Renal pelvis (tissue), 4 donors: ENCODE results near the gene DHRS3. TPM values are rescaled to one million over a fixed set of nuclear protein-coding genes. Genes with fewer than 3 reads are reported as not detected.
A peak's percentile ranks its signal among the peaks of the same experiment; 100 is the strongest.

Source experiments
- DNase-seq: peaks from one replicate; pipeline ENCODE4 v3.0.0-alpha.2; 2013
- polyA plus RNA-seq, 3 donors: library from polyadenylated mRNA; unstranded; fragments of 120-200 nt; gene quantifications; one replicate each; pipeline ENCODE4 v1.2.1, GENCODE V29; 2013; ENCODE audit not compliant: insufficient read length in 3 of 3

The DHRS3 gene
- polyA plus RNA-seq, 3 donors: 76.4 to 86.9 (median 82.7) TPM

DNA sequence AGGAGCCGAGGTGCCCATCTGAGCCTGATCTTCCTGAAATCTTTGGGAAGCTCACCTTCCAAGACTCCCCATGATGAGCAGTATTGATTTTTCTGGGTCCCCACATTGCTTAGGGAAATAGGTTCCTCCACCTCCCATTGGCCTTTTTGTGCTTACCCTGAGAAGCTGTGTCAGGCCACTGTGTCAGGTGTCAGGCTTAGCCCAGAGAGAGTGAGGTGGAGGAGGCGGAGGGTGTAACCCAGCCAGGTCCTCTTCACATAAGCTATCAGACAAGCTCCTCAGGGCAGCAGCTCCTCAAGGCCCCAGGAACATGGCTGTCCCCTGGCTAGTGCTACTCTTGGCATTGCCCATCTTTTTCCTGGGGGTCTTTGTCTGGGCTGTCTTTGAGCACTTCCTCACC is 26.2 kb upstream of the DHRS3 start:
- DNase-seq: no peak

DNA sequence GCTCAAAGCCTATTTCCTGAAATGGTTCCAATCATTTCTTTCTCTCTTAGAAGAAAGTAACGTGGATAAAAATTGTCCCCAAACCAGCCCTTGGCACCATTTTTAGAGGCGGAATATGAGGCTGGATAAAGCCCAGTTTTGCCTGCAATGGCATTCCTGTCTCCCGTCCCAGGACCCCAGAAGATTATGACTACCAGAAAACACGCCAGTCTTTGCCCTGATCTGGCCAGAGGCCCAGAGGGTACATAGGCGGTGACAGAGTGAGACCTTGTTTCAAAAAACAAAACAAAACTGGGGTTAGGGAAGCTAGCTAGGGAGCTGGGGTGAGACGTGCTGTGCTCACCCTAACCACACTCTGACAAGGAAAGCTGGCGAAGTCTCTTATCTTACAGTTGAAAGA is 25.8 kb upstream of the DHRS3 start, which contains the start of gene AADACL4:
Gene AADACL4 (plus strand): TSS at position 301 of the 400 bp plus-strand sequence. CDS start 462 bp downstream, outside the sequence.
- no peak for DNase-seq

DNA sequence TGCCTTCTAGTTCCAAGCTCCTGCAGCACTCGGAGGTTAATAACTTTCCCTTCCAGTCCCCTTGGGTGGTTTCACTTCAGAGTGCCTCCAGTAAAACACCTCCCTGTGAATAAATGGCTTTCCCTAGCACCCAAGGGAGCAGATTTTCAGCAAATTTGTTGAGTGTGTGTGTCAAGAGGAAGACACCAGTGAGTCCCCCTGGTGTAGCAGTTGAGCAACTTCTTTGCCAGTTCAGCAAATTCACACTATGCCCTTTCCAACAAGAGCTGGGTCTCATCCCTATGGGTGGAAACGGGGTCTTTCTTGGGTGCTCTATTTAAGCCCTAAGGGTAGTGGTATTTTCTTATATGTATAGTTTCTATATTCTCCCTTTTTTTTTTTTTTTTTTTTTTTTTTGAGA is 25.1 kb upstream of the DHRS3 start:
- no peak for DNase-seq

DNA sequence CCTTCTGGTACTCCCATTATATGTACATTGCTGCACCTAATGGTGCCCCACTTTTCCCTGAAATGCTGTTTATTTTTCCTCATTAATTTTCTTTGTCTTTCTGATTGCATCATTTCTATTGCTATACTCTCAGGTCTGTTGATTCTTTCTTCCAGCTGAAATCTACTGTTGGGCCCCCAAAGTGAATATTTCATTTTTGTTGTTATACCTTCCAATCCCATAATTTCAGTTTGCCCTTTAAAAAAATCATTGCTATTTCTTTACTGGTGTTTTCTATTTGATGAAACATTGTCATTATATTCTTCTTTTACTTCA is 22.9 kb upstream of the DHRS3 start:
- DNase-seq: no peak

DNA sequence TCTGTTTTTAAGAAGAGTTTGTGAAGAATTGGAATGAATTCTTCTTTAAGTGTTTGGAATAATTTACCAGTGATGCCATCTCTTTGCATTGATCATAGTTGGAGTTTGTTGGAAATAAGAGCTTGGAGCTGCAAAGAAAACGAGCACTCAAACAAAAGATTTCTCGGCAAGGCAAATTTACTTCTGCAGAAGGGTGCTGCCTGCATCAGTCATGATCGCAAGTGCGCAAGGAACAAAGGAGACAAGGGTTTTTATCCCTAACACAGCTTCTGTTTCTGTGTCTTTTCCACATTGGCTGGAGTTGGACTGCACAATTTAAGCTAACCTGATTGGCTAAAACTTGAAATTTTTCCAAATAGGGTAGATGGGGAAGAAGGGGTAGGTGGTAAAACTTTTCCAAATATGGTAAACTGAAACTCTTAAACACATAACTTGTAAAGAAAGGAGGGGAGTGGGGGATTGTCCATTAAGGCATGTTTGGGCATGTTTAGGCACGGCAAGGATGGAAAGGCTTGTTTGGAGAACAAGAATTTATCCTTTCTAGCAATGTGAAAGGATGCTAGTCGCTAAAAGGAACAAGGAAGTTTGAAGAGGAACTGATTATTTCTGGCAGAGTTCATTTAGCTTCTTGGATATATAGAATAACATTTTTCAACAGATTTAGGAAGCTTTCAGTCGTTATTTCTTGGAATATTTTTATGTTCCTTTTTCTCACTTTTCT is 22.4 kb upstream of the DHRS3 start:
- no peak for DNase-seq

DNA sequence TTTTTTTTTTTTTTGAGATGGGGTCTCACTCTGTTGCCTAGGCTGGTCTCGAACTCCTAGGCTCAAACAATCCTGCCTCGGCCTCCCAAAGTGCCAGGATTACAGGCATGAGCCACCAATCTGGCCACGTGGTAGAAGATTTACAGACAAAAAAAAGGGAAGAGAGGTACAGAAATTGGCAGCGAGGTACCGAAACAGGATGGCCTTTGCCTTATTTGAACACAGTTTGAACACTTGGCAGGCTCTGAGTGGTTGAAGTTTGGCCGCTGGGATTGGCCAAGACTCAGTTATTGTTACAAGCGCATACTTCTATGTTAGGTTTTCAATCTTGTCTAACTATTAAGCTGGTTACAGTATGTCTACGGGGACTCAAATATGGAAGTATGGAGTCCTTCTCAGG is 19.7 kb upstream of the DHRS3 start:
- DNase-seq: no peak

DNA sequence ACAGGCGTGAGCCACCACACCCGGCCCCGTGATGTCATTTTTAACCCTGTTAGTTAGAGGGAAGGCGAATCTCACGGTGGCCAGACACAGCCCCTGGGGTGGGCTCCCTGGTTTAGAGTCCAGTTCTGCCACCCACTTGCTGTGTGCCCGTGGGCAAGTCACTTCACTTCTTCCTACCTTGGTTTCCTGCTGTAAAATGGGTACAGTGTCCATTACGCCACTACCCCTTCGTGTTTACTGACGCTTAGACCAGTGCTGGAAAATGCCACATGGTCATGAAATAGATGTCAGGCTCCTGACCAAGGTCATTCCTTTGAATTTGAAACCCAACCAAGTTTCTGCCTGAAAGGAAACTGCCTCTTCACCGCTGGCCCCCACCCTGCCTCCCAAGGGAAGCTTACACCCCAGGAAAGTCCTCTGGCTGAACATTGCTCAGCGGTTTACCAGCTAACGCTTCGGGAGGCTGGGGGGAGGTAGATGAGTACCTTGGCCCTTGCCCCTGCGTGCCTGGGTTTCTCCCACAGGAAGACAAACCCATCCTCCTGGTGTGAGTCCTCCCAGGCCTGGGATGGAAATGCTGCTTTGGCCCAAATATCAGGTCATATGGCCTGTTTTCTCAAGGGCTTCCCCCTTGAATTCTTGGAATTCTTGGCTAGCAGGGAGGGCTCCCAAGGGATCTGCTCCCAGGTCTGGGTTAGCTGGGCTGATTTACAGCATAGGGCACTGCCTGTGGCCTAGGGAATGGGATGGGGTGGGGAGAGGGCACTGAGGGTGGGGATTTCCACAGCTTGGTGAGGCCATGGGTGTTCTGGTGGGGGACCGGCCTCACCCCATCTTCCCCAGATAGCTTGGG is 18.3 kb upstream of the DHRS3 start:
- DNase-seq: no peak

DNA sequence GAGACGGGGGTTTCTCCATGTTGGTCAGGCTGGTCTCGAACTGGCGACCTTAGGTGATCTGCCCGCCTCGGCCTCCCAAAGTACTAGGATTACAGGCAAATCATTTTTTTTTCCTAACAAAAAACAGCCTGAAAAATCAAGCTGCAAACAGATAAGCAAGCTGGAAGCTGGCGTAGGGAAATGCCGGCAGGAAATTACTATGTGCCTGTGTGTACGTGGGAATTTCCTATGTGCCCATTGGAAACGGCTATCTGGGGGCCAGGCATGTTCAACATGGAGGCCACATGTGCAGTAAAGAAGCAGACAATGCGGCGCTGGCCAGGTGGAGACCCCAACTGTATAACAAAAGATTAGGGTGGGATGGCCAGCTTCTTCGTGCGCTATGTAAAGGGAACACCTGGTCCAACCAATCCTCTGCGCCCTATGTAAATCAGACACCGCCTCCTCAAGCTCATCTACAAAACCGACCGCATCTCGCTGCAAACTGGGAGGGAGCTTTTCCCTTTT is 16.7 kb upstream of the DHRS3 start:
- DNase-seq: no peak

DNA sequence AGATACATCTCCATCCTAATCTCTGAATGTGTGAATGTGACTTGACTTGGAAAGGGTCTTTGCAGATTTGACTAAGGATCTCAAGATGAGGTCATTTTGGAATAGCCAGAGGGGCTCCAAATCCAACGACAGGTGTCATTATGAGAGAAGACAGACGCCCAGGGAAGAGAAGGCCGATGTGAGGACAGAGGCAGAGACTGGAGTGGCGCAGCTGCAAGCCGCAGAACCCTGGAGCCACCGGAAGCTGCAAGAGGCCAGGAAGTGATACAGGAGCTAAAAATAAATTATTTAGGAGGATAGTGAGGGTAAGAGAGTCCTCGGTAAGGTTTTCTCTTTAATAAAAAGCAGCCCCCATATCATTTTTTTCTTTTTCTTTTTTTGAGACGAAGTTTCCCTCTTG is 16.1 kb upstream of the DHRS3 start:
- DNase-seq: no peak

DNA sequence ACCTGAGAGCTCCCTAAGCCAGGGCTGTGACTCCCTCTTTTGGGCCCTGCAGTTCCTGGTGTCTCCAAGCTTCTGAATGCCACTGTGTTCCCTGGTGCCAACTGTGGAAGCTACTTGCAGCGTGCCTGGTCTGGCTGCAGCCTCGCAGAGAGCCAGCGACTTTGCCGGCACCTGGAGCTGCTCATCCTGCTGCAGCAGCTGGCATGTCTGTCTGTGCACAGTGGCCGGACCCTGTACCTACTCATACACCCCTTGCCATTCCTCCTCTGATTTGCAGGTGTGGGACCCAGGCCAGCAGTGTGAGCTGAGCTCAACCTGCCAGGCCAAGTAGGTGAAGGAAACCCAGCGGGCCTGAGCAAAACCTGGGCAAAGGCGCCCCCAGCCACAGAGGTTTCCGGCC is 13.6 kb upstream of the DHRS3 start:
- no peak for DNase-seq

DNA sequence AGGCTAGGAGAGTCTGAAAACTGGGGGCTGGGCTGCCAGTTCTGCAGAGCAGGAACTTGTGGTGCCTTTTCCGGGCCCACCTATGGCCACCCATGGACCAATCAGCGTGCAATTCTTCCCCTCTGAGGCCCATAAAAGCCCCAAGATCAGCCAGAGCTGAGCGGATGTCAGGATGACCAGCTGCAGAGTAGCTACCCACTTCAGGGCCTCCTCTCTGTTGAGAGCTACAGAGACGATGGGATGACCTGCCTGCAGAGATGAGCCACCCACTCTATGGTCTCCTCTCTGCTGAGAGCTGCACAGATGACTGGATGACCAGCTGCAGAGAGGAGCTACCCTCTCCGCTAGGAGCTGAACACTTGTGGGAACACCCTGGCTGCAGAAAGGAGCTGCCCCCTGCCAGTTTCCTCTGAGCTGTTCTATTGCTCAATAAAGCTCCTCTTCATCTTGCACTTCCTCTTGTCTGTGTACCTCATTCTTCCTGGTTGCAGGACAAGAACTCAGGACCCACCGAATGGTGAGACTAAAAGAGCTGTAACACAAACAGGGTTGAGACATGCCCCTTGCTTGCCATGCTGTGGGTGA is 13.0 kb upstream of the DHRS3 start:
- no peak for DNase-seq

DNA sequence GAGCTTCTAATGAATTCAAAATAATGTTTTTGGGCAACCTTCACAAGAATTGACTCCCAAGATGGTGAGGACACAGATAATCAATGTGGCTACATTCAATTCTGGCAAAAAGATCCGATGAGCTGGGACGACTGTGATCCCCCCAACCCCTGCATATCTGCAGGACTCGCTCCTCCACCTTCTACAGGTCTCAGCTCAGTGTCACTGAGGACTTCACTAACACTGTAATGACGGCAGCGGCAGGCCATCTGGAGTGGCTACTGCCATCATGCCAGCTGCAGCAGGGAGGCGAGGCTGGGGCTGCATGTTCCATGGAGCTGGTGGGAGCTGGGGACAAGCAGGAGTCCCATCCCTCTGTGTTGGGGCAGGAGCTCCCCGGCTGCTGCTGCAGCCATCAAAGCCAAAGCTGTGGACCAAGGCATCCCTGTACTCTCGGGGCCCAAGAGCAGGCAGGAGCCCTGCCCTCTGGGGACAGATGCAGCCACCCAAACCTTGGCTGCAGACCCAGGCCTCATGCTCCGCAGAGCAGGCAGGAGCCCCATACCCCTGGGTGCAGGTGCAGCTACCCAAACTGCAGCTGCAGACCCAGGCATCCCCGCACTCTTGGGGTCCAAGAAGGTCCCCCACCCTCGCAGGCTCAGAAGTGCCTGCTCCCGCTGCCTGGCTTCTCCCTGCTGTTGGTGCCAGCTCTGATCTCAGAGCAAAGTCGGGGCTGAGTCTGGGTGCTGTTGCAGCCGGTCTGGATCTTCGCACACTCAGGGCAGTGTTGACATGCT is 12.2 kb upstream of the DHRS3 start:
- no peak for DNase-seq

DNA sequence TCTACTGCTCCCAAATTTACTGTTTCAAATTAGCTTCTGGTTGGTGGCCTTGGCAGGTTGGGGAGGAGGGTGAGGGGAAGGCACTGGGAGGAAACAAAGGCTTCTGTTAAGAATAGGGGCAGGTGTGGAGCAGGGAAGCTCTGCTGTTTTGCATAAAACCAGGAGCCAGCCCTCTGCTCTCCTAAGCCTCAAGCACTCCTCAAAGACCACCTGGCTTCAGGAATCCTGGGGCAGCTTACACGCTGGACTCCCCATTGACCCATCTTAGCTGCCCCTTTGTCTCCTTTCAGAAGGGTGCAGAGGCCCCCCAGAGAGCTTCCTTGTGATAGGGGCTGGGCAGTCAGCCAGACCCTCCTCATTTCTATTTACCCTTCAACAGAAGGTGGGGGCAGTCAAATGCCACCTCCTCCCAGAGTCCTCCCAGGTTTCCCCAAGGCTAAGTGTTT is 11.5 kb upstream of the DHRS3 start:
- no peak for DNase-seq

DNA sequence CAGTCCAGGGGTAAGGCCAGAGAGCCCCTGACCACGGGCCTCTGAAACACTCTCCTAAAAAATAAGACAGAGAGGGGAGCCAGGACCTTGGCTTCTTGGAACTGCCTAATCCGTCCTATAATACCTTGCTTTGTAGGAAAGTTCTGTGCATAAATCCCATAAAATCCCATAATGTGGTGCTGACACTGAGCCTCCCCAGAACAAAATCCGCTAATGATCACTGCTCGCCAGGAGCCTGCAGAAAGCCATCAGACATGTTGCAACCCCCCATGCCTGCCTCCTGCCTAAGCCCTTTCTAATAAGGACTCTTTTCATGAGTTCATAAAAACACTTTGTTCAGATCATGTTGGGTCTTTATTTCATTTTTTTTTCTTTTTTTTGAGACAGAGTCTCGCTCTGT is 9.3 kb upstream of the DHRS3 start:
- DNase-seq: no peak

DNA sequence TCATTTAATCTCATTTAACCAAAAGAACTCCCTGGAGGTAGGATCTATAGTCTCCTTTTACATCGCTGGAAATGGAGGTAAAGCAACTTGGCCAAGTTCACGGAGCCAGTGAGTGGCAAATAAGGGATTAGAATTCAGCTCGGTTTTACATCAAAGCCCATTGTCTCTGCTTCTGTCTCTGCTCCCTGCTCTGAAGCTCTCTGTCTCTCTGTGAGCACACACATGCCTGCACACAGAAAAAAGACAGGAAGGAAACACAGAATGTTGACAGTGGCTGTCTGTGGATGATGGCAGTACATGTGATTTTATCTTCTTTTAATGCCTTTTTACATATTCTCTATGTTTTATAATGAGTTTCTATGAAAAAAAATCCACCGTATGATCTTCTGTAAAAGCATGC is 8.9 kb upstream of the DHRS3 start:
- DNase-seq: no peak

DNA sequence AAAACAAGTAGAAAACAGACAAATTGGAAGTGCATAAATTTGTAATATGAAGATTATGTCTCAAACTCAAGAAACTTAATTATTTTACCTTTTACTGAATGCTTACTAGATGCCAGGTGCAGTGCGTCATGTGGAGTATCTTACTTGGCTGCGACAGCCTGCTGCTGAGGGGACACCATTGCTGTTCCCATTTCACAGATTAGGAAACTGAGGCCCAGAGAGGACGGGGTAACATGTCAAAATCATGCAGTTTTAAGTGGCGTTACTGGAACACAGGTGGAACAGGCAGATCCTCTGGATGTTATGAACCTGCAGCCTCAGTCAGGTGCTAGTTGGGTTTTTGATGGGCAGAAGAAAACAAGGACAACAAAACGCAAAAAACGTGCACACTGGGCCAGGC is 7.3 kb upstream of the DHRS3 start:
- no peak for DNase-seq

DNA sequence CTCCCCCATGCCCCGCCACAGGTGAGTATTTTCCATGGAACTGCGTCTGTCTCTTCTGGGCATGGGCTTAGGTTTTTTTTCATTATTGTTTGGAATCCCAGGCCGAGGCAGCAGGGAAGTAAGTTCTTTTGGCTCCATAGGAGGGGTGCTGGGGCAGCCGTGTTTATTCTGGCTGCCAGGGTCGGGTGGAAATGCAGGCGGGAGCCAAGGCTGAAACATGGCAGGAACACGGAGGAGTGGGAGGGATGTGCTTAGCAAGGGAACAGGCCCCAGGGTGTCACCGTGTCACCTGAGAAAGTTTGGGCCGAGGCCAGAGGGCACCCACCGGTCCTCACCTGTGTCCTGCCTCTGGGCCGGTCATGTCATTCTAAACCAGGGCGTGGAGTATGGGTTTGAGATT is 4.5 kb upstream of the DHRS3 start:
- DNase-seq: no peak

DNA sequence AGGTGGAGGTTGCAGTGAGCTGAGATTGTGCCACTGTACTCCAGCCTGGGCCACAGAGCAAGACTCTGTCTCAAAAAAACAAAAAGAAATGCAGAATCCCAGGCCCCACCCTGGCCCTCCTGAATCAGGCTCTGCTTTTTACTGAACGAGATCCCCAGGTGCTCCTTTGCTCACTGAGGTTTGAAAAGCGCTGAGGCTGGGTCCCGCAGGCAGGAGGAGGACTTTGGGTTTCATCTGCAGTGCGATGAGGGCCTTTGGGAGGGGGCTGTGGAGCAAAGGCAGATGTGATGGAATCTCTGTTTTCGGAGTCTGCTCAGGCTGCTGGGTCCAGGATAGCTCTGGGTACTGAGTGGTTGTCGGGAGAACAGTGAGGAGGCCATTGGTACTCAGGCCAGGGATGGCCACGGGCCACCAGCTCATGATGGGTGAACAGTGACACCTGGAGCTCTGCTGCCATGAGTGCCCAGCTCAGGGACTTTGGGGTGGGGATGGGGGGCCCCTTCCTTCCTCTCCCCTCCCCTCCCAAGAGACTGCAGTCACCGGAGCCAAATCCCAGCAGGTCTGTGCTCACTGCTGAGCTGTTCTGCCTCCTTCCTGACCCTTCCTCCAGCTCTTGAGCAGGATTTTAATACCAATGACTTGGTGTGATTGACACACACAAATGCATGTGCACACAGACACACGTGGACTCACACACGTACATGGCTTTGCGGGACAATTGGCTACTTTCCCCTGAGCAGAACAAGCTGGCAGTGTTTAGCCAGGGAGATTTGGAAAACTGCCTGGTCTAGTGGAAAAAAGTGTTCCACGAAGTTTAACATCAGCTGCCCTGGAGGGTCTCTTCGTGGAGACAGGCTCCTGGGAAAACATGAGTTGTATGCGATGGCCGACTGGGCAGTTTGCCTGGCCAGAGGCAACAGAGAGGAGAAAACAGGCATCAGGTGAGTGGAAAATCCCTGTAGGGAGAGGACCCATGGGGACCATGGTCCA is 3.6 kb upstream of the DHRS3 start:
- DNase-seq: peak; percentile 54

DNA sequence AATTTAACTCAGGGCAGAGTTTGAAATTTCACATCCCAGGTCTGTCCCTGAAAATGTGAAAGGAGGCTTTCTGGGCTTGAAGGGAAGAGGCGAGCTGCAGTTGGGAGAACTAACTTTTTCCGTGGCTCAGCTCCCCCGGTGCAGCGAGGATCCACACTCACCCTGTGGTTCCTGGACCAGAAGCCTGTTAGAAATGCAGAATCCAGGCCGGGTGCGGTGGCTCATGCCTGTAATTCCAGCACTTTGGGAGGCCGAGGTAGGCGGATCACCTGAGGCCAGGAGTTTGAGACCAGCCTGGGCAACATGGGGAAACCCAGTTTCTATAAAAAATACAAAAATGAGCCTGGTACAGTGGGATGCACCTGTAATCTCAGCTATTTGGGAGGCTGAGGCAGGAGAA is 2.9 kb upstream of the DHRS3 start:
- no peak for DNase-seq

DNA sequence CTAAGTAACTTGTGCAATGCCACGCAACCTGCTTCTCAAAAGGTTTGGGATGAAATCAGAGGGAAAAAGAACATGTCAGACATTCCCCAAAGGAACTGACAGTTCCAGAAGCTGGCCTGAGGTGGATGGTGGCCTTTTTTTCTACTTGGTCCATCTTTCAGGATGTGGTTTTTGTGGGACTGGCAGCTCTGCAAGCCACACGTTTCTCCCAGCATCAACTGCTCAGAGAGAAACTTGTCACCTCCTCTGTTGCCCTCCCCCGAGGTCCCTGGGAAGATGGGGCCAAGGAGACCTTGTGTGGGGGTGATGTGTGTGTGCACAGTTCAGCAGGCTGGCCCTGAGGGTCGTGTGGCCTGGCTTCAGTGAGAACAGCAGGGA is 2.5 kb upstream of the DHRS3 start:
- DNase-seq: no peak
